ENCODE measurements around the gene SLC8B1.

DNA sequence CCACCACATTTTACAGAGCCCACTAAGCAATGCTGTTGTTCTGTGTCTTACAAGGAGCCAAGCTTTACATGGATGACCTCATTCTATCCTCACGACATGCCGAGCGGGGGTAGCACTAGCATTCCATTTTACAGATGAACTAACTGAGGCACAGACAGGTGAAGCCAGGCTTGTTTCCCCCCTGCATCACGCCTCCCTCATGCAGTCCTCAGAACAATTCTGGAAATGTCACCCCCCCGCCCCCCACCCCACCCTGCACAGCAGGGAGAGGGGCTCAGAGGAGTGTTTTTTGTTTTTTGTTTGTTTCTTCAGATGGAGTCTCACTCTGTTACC, 1.5 kb downstream of the SLC8B1 start:
- TF ChIP-seq CTCF (IDR thresholded peaks at IDR 0.05) (no peak), POLR2A (IDR thresholded peaks at IDR 0.05) (no peak)
